ENCODE measurements around the gene EYS.

Gene EYS

DNA sequence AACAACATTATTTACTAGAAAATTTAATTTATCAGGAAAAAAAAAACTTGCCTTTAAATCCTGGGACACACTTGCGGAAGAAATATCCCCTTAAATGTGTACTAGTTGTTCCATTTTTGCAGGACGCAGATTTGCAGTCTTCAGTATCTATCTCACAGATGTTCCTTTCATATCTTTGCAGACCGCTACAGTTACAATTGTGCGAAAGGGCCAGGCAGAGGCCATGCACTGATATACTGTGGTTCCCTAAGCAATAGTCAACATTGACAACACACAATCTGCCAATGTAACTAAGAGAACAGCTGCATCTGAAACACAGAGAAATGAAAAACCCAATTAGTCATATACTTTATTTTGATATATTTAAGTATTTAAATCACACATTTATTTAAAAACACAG lies 411.2 kb downstream of the EYS start:
- Mint-ChIP-seq H3K9me3 (peaks cover 5 to 7% of the 10 kb centered on the region in 2 donors), H3K4me3 (no peak overlapping the region), H3K27me3 (no peaks in the 10 kb centered on the region), H3K27ac (no peak overlapping the region), H3K36me3 (no peaks in the 10 kb centered on the region), H3K4me1 (no peaks in the 10 kb centered on the region)
- DNase-seq: no peak
- ATAC-seq (replicated peaks): no peak

DNA sequence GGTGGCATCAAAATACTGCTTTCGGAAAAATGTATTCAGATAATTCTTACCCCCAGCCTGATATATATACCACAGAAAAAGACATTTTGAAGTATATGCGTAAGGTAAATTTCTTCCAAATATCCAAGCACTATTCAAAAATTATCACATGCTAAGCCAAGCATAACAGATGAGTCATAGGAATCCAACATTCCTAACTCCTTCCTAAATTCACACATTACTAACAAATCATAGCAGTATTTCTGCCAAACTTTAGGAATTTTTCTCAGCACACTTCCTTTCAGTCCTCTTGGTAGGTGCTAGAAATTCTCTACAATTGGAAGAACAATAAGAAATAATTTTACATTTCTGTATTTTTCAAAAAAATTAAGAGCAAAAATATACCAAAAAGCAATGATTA lies 417.5 kb downstream of the EYS start:
- Mint-ChIP-seq H3K27me3 (no peaks in the 10 kb centered on the region), H3K4me3 (no peak overlapping the region), H3K27ac (no peak overlapping the region), H3K36me3 (no peaks in the 10 kb centered on the region), H3K4me1 (no peaks in the 10 kb centered on the region), H3K9me3 (peaks cover 5 to 7% of the 10 kb centered on the region in 2 donors)
- DNase-seq (no peak), ATAC-seq (replicated peaks) (no peak)

DNA sequence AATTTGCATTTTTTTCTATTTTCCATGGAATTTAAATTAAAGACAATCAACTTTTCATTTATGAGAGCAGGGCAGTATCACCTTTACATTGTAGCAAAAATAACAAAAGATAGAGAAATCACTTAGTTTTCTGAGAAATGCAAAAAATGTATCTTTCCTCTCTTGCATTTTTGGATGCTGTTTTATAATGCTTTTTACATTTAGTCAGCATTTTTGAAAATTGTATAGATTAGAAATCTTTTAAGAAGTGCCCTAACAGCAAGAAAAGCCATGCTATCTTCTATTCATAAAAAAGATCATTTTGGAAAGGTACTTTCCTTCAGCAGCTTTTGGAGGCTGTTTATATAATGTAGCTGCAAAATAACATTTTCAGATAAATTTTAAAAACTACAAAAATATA lies 421.8 kb downstream of the EYS start:
- Mint-ChIP-seq H3K9me3 (no peaks in the 10 kb centered on the region), H3K36me3 (no peaks in the 10 kb centered on the region), H3K27me3 (no peaks in the 10 kb centered on the region), H3K4me1 (no peaks in the 10 kb centered on the region), H3K4me3 (no peak overlapping the region), H3K27ac (no peak overlapping the region)
- no peak for DNase-seq
- no peak for ATAC-seq (replicated peaks)

DNA sequence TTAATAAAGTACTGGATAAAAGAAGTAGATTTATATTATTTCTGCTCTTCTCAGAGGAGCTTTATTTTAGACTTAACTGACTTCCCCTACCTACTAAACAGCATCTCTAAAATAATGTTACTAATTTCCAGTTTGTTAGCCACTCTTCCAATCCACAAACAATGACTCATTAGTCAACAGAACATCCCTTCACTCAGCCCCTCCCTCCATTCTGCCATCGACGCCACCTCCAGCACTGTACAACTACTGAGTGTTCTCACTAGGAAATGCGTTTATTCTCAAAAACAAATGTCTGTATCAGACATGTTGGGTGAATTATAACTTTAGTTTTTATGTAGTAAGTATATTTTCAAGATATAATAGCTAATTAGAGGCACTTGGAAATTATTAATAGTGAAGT lies 427.0 kb downstream of the EYS start:
- Mint-ChIP-seq H3K27ac (no peak overlapping the region), H3K9me3 (peaks cover 0 to 7% of the 10 kb centered on the region in 2 donors), H3K4me1 (no peaks in the 10 kb centered on the region), H3K27me3 (no peaks in the 10 kb centered on the region), H3K4me3 (no peak overlapping the region), H3K36me3 (no peaks in the 10 kb centered on the region)
- DNase-seq (no peak), ATAC-seq (replicated peaks) (no peak)

DNA sequence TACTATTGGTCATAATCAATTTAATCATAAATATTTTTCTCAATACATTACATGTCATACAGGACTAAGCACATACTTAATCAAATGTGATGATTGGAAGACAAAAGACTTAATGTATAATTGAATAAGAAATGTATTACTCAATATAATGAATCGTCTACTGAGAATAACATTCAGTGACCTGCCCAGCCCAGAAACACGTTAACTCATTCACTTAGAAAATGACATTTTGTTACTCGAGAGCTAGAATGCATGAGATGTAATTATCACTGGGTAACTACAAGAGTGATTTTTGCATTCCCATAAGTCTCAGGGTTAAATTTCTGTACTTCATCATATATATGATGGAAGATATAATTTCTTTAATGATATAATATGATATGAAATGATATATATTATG lies 444.8 kb downstream of the EYS start:
- H3K4me1 Mint-ChIP-seq: no peaks in the 10 kb centered on the region
- DNase-seq (no peak), ATAC-seq (replicated peaks) (no peak)
- no peak overlapping the region for H3K4me3 Mint-ChIP-seq
- H3K27ac Mint-ChIP-seq: no peak overlapping the region
- H3K27me3 Mint-ChIP-seq: no peaks in the 10 kb centered on the region
- peaks cover 4 to 6% of the 10 kb centered on the region in 2 donors for H3K9me3 Mint-ChIP-seq
- H3K36me3 Mint-ChIP-seq: no peaks in the 10 kb centered on the region

DNA sequence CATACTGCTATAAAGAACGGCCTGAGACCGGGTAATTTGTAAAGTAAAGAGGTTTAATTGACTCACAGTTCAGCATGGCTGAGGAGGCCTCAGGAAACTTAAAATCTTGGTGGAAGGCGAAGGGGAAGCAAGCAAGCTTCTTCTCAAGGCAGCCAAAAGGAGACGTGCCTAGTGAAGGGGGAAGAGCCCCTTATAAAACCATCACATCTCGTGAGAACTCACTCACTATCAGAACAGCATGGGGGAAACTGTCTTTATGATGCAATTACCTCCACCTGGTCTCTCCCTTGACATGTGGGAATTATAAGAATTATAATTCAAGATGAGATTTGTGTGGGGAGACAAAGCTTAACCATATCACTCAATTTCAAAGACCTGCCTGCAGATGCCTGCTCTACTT lies 447.0 kb downstream of the EYS start:
- ATAC-seq (replicated peaks): no peak

DNA sequence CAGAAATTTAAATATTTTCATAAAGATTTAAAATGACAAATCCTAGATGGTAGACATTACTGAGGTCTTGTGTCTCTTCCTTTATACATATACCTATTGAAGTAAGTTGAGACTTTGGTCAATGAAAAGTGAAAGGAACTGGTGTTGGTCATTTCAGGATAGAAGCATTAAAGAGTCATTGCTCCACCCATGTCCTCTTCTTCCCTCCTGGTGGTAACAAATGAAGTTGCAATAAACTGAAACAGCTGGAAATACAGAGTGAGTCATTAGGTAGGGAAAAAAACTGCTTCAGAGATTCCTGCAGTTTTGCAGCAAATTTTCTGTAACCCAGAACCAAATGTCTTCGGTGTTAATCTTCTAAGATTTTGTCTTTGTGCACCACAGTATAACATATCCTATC lies 448.0 kb downstream of the EYS start:
- Mint-ChIP-seq H3K27ac (no peak overlapping the region), H3K9me3 (peaks cover 4 to 6% of the 10 kb centered on the region in 2 donors), H3K27me3 (no peaks in the 10 kb centered on the region), H3K36me3 (no peaks in the 10 kb centered on the region), H3K4me3 (no peak overlapping the region), H3K4me1 (no peaks in the 10 kb centered on the region)
- ATAC-seq (replicated peaks) (no peak), DNase-seq (no peak)

More for the DNA sequence above, 447.0 kb downstream of the EYS start:
- Mint-ChIP-seq H3K36me3 (no peaks in the 10 kb centered on the region), H3K27me3 (no peaks in the 10 kb centered on the region), H3K4me1 (no peaks in the 10 kb centered on the region), H3K27ac (no peak overlapping the region), H3K4me3 (no peak overlapping the region), H3K9me3 (peaks cover 4 to 6% of the 10 kb centered on the region in 2 donors)
- DNase-seq: no peak

DNA sequence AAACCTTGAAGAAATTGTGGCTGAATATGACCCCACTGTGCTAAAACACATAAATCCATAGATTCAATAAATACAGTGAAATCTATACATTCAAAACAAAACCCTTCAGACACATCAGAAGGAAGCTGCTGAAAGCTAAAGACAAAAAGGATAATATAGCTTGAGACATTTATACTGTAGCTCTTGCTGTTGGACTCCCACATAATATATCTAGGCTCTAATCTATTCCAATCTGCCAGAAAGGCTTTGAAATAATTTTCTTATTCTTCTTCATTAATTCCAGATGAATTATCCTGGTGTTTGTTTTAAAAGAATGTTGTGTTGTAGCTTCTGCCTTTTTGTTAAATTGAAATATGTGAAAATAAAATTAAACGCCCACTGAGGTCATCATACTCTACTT lies 454.0 kb downstream of the EYS start:
- Mint-ChIP-seq H3K27ac (no peak overlapping the region), H3K36me3 (no peaks in the 10 kb centered on the region), H3K27me3 (no peaks in the 10 kb centered on the region), H3K4me3 (no peak overlapping the region), H3K9me3 (peaks cover 4 to 7% of the 10 kb centered on the region in 2 donors), H3K4me1 (no peaks in the 10 kb centered on the region)
- DNase-seq (no peak), ATAC-seq (replicated peaks) (no peak)

DNA sequence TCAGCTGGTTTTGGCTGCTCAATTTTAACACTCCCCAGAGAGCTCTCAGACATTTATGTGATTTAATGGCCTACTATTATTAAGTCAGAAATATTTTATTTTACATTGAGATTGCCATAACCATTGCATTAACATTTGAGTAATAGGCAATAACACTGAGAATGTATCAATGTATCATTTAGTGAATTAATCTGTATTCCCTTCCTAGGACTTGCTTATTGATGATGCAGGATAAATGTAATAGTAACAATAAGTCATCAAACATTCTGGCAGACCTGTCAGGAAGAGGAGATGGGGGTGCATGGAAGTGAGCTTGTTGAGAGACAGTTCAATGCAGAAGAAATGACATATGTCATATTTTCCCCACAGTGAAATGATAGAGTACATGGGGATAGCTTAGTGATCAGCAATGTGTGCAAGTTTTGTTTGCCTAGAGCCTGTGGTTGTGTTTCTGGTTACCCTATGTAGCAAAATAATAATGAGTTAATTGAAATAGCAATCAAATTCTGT lies 458.9 kb downstream of the EYS start:
- DNase-seq (no peak), ATAC-seq (replicated peaks) (no peak)
- peaks cover 3 to 6% of the 10 kb centered on the region in 2 donors for H3K9me3 Mint-ChIP-seq
- no peak overlapping the region for H3K27ac Mint-ChIP-seq
- H3K27me3 Mint-ChIP-seq: no peaks in the 10 kb centered on the region
- no peaks in the 10 kb centered on the region for H3K36me3 Mint-ChIP-seq
- no peak overlapping the region for H3K4me3 Mint-ChIP-seq
- H3K4me1 Mint-ChIP-seq: no peaks in the 10 kb centered on the region

DNA sequence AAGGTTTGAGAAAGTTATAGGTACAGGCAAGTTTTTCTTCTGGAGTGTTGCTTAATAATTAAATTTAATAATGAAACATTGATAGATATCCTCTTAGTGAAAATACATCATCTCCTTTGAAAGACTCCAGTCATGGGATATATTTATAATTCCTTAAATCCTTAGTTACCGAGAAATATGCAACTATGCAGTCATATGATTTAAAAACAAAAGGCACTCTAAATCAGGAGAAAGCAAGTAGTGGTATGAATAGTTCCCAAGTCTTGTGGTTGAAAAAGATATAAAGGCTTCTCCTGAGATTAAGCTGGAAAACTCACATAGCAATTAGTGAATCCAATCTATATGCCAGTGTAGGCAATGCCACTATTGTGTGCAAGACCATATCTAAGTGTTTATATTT lies 475.4 kb downstream of the EYS start:
- no peak overlapping the region for H3K27ac Mint-ChIP-seq
- no peaks in the 10 kb centered on the region for H3K27me3 Mint-ChIP-seq
- ATAC-seq (replicated peaks): no peak
- DNase-seq: no peak
- no peaks in the 10 kb centered on the region for H3K9me3 Mint-ChIP-seq
- H3K4me3 Mint-ChIP-seq: no peak overlapping the region
- no peaks in the 10 kb centered on the region for H3K36me3 Mint-ChIP-seq
- H3K4me1 Mint-ChIP-seq: no peaks in the 10 kb centered on the region

DNA sequence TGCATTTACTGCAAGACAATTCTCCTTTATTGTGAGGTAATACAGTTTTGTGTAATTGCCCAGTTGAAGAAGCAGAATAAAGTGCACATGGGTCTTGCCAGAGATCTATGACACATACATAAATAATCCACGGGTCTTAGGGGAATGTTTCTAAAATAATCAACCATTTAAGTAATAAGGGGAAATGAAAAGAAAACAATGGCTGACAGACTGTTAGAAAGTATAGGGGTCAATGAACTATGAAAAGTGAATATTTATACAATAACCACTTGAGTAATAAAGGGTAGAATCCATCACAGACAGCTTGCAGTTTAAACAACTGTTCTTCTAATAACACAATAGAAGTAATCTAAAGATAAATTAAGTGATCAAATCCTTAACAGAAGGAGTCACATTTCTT lies 477.2 kb downstream of the EYS start:
- Mint-ChIP-seq H3K9me3 (no peaks in the 10 kb centered on the region), H3K27me3 (no peaks in the 10 kb centered on the region), H3K4me3 (no peak overlapping the region), H3K4me1 (no peaks in the 10 kb centered on the region), H3K36me3 (no peaks in the 10 kb centered on the region), H3K27ac (no peak overlapping the region)
- no peak for ATAC-seq (replicated peaks)
- no peak for DNase-seq

DNA sequence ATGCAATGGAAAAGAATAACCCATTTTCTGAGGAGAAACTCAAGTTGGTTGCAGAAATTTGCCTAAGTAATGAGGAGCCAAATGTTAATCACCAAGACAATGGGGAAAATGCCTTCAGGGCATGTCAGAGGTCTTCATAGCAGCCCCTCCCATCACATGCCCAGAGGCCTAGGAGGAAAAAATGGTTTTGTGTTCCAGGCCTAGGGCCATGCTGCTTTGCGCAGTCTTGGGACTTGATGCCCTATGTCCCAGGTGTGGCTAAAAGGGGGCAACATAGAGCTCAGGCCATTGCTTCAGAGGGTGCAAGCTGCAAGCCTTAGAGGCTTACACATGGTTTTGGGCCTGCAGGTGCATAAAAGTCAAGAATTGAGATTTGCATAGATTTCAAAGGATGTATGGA lies 485.9 kb downstream of the EYS start:
- Mint-ChIP-seq H3K4me3 (no peak overlapping the region), H3K4me1 (no peaks in the 10 kb centered on the region), H3K36me3 (no peaks in the 10 kb centered on the region), H3K27me3 (no peaks in the 10 kb centered on the region), H3K9me3 (peaks cover 14% of the 10 kb centered on the region in 2 donors), H3K27ac (no peak overlapping the region)
- no peak for ATAC-seq (replicated peaks)
- DNase-seq: no peak

DNA sequence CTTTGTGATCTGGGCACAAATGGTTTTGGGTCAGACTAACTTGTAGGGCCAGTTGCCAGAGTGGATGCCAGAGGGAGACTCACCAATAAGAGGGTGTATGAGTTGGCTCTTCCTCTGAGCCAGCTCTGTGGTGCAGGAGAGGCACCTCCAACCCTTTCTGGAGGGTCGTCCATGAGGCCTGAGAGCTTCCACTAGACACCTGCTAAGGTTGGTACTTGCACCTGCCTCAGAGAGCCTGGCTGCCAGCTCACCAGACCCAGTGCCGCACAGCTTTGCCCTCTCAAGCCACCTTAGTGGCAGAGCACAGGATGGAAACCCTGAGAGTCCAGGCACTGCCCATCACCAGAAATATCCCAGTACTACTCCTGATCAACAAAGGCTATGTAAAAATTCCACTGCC lies 504.3 kb downstream of the EYS start:
- DNase-seq (no peak), ATAC-seq (replicated peaks) (no peak)
- Mint-ChIP-seq H3K27ac (no peak overlapping the region), H3K4me1 (no peaks in the 10 kb centered on the region), H3K27me3 (no peaks in the 10 kb centered on the region), H3K4me3 (no peak overlapping the region), H3K9me3 (peaks cover 6 to 14% of the 10 kb centered on the region in 2 donors), H3K36me3 (no peaks in the 10 kb centered on the region)

DNA sequence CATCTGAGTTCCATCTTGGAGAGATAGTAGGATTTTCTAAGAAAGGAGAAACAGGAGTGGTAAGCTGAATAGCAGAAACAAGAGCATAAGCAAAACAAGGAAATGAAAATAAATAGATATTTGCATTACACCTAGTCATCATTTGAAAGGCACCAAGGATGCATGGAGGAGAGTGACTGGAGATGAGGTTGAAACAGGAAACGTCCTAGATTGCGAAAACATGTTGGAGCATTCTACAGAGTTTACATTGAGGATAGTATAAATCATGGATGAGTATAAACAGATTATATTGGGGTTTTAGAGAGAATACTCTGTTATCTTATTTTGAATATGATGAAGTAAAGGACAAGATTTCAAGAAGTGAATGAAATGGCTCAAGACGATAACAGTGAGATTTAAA lies 507.3 kb downstream of the EYS start:
- Mint-ChIP-seq H3K4me3 (no peak overlapping the region), H3K36me3 (no peaks in the 10 kb centered on the region), H3K9me3 (peaks cover 1 to 8% of the 10 kb centered on the region in 2 donors), H3K27ac (no peak overlapping the region), H3K27me3 (no peaks in the 10 kb centered on the region), H3K4me1 (no peaks in the 10 kb centered on the region)
- DNase-seq (no peak), ATAC-seq (replicated peaks) (no peak)

DNA sequence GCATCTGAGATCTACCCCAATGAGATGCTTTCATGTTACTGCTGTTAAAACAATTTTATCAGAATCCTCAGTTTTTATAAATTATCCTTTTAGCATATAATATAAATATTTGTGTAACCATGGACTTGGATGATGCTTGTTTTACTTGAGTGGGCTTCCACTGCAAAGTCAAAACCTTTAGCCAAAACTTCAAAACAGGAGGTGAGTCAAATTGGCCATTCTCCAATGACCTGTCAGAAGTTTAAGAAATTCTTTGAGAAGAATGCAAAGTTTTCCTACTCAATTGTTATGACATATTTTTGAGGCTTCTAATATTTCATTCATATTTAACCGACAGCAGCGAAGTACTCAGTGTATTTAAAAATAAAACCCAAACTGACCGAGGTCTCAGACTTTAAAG lies 507.9 kb downstream of the EYS start:
- H3K36me3 Mint-ChIP-seq: no peaks in the 10 kb centered on the region
- DNase-seq (no peak), ATAC-seq (replicated peaks) (no peak)
- no peak overlapping the region for H3K4me3 Mint-ChIP-seq
- no peaks in the 10 kb centered on the region for H3K4me1 Mint-ChIP-seq
- no peak overlapping the region for H3K27ac Mint-ChIP-seq
- peaks cover 1 to 8% of the 10 kb centered on the region in 2 donors for H3K9me3 Mint-ChIP-seq
- H3K27me3 Mint-ChIP-seq: no peaks in the 10 kb centered on the region

DNA sequence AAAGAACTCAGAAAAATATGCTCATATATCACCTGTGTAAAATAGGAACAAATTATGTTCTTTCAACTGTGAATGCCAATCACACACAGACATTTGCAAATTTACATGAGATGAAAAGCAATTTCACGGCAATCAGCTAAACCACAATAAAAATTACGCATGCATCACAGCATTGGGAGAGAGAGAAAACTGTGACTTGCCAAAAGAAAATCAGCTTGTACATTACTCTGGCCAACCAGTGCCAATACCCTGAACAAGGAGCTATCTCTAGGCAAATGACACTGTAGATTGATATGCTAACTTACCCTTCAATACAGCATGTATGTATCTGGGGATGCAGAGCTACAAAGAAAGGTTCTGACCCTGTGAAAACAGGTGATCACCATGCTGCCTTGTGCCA lies 515.6 kb downstream of the EYS start:
- ATAC-seq (replicated peaks) (no peak), DNase-seq (no peak)
- H3K4me1 Mint-ChIP-seq: no peaks in the 10 kb centered on the region
- no peaks in the 10 kb centered on the region for H3K9me3 Mint-ChIP-seq
- no peak overlapping the region for H3K4me3 Mint-ChIP-seq
- no peak overlapping the region for H3K27ac Mint-ChIP-seq
- no peaks in the 10 kb centered on the region for H3K27me3 Mint-ChIP-seq
- no peaks in the 10 kb centered on the region for H3K36me3 Mint-ChIP-seq
